Mesenchymal stem cell (in vitro differentiated cells and primary cell): ENCODE results near the gene TUNAR.

Experiments
- DNase-seq: peaks from one replicate; pipeline ENCODE4 v3.0.0-alpha.2; 2013
- H2AFZ ChIP-seq: one replicate; pipeline ENCODE4 v1.6.1; 2013; ENCODE audit warnings: low read depth, mild to moderate bottlenecking, control low read depth, inconsistent platforms, low read length, moderate library complexity
- H2AK5ac ChIP-seq: 2 replicates; pipeline ENCODE4 v1.6.1; 2013; ENCODE audit warnings: low read length, moderate library complexity, mild to moderate bottlenecking, inconsistent platforms; ENCODE audit not compliant: severe bottlenecking
- H2BK120ac ChIP-seq: one replicate; pipeline ENCODE4 v1.6.1; 2013; ENCODE audit warnings: low read depth, mild to moderate bottlenecking, inconsistent platforms, low read length, moderate library complexity
- H2BK12ac ChIP-seq, 2 experiments: one replicate each; pipeline ENCODE4 v1.6.1; 2013; ENCODE audit warnings: inconsistent platforms in 2 of 2, low read length in 2 of 2, mild to moderate bottlenecking in 2 of 2, moderate library complexity in 2 of 2, control low read depth in 1 of 2
- H2BK15ac ChIP-seq: one replicate; pipeline ENCODE4 v1.6.1; 2013; ENCODE audit warnings: mild to moderate bottlenecking, low read depth, inconsistent platforms; ENCODE audit not compliant: poor library complexity, severe bottlenecking
- H2BK5ac ChIP-seq: 2 replicates; pipeline ENCODE4 v1.6.1; 2013; ENCODE audit warnings: low read depth, mild to moderate bottlenecking, low read length, control low read depth, inconsistent platforms; ENCODE audit not compliant: poor library complexity, severe bottlenecking
- H3K14ac ChIP-seq, 2 experiments: one replicate each; pipeline ENCODE4 v1.6.1; 2013; ENCODE audit warnings: inconsistent platforms in 2 of 2, low read length in 2 of 2, control low read depth in 1 of 2, mild to moderate bottlenecking in 1 of 2, moderate library complexity in 1 of 2
- H3K18ac ChIP-seq, 2 experiments: one replicate each; pipeline ENCODE4 v1.6.1; 2013; ENCODE audit warnings: inconsistent platforms in 2 of 2, low read length in 2 of 2, control low read depth in 1 of 2, low read depth in 1 of 2, mild to moderate bottlenecking in 1 of 2
- H3K23ac ChIP-seq, 2 experiments: one replicate each; pipeline ENCODE4 v1.6.1; 2013; ENCODE audit warnings: inconsistent platforms in 2 of 2, low read length in 2 of 2, mild to moderate bottlenecking in 2 of 2, moderate library complexity in 2 of 2, control low read depth in 1 of 2
- H3K27ac ChIP-seq: 2 replicates; pipeline ENCODE4 v1.5.1; 2013; ENCODE audit warnings: mild to moderate bottlenecking, moderate library complexity, low read length, control low read depth, inconsistent platforms; ENCODE audit not compliant: poor library complexity, severe bottlenecking
- H3K27me3 ChIP-seq, 2 experiments: 2 replicates each; pipeline versions ENCODE4 v1.6.1 to v1.7.0; 2013; ENCODE audit warnings: low read length in 2 of 2, mild to moderate bottlenecking in 2 of 2, moderate library complexity in 2 of 2, control low read depth in 1 of 2, inconsistent platforms in 1 of 2; ENCODE audit not compliant: control insufficient read depth in 1 of 2, insufficient read depth in 1 of 2
- H3K36me3 ChIP-seq, 2 experiments: 2 replicates each; pipeline versions ENCODE4 v1.6.1 to v1.7.0; 2013; ENCODE audit warnings: low read length in 2 of 2, control low read depth in 1 of 2, inconsistent platforms in 1 of 2, low read depth in 1 of 2, mild to moderate bottlenecking in 1 of 2; ENCODE audit not compliant: insufficient read depth in 2 of 2, control insufficient read depth in 1 of 2
- H3K4ac ChIP-seq, 2 experiments: one replicate each; pipeline ENCODE4 v1.6.1; 2013; ENCODE audit warnings: inconsistent platforms in 2 of 2, low read length in 2 of 2, mild to moderate bottlenecking in 2 of 2, moderate library complexity in 2 of 2, control low read depth in 1 of 2, low read depth in 1 of 2
- H3K4me1 ChIP-seq: 2 replicates; pipeline ENCODE4 v1.6.1; 2013; ENCODE audit warnings: low read depth, low read length, control low read depth; ENCODE audit not compliant: control insufficient read depth, insufficient read depth
- H3K4me2 ChIP-seq: 2 replicates; pipeline ENCODE4 v1.6.1; 2013; ENCODE audit warnings: low read length, mild to moderate bottlenecking, inconsistent platforms; ENCODE audit not compliant: poor library complexity, severe bottlenecking
- H3K4me3 ChIP-seq, 2 experiments: 2 replicates each; pipeline versions ENCODE4 v1.5.1 to v1.7.0; 2013; ENCODE audit warnings: low read length in 2 of 2, mild to moderate bottlenecking in 2 of 2, control low read depth in 1 of 2, low read depth in 1 of 2; ENCODE audit not compliant: insufficient read depth in 1 of 2
- H3K79me1 ChIP-seq: replicated peaks from 2 replicates; pipeline ENCODE4 v1.6.1; 2013; ENCODE audit warnings: mild to moderate bottlenecking, control low read depth, low read length, inconsistent platforms; ENCODE audit not compliant: poor library complexity, severe bottlenecking
- H3K9ac ChIP-seq: 2 replicates; pipeline ENCODE4 v1.7.0; 2013; ENCODE audit warnings: mild to moderate bottlenecking, low read length, moderate library complexity
- H3K9me3 ChIP-seq: 2 replicates; pipeline ENCODE4 v1.7.0; 2013; ENCODE audit warnings: mild to moderate bottlenecking, low read length; ENCODE audit not compliant: control insufficient read depth
- H4K8ac ChIP-seq: one replicate; pipeline ENCODE4 v1.6.1; 2013; ENCODE audit warnings: inconsistent platforms, mild to moderate bottlenecking, low read length, moderate library complexity
- H4K91ac ChIP-seq: one replicate; pipeline ENCODE4 v1.6.1; 2013; ENCODE audit warnings: mild to moderate bottlenecking, low read length, inconsistent platforms
- WGBS: methylation state at CpG from one replicate; pipeline ENCODE4 v1.1.7; 2013; ENCODE audit warnings: mixed read lengths; 5-methylcytosine and 5-hydroxymethylcytosine counted together

TUNAR gene

GRCh38 chr14:95891742-95892141 lies 15.1 kb downstream of the TUNAR start:
- no peak overlapping the region for H3K4me3 ChIP-seq
- no peak overlapping the region for H2AK5ac ChIP-seq
- DNase-seq, result no peak
- no peak overlapping the region for H2BK5ac ChIP-seq
- H3K27me3 ChIP-seq, result peaks cover 5 to 40% of the 10 kb centered on the region in 2 experiments
- H3K9me3 ChIP-seq, result no peaks in the 10 kb centered on the region
- H4K91ac ChIP-seq, result no peak overlapping the region
- H3K36me3 ChIP-seq, result no peaks in the 10 kb centered on the region
- H3K4me1 ChIP-seq, result peaks cover 2% of the 10 kb centered on the region
- 45% methylated on average over 3 of the region's 3 CpGs for WGBS
- H3K27ac ChIP-seq, result no peak overlapping the region
- no peak overlapping the region for H3K4ac ChIP-seq
- no peak overlapping the region for H4K8ac ChIP-seq
- H3K18ac ChIP-seq, result no peak overlapping the region
- H2BK15ac ChIP-seq, result no peak overlapping the region
- H3K9ac ChIP-seq, result peak overlapping the region; percentile 40
- no peak overlapping the region for H3K23ac ChIP-seq
- H2BK120ac ChIP-seq, result no peak overlapping the region
- H3K14ac ChIP-seq, result no peak overlapping the region
- no peak overlapping the region for H3K4me2 ChIP-seq
- no peak overlapping the region for H2AFZ ChIP-seq
- H2BK12ac ChIP-seq, result no peak overlapping the region
- H3K79me1 ChIP-seq, result no peaks in the 10 kb centered on the region

DNA sequence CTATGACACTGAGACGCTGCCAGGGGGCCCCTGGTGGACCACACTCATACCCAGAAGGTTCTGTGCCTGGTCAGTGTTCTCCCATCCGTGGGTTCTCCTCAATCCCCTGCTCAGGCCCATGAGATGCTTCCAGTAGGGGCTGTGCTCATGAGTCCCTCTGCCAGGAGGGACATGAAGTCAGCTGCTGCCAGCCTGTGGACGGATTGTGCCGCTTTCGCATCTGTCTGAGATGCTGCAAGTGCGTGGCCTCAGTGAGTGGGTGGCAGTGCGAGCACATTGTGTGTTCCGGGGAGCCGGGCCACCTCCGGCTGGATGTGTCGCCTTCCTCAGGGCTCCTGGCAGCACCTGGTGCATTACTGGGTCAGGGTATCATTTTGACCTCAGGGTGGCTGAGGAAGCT lies 15.5 kb downstream of the TUNAR start:
- Histone ChIP-seq H3K18ac (no peak overlapping the region), H2BK15ac (no peak overlapping the region), H3K4me1 (peaks cover 2% of the 10 kb centered on the region), H3K9ac (peak overlapping the region; percentile 40), H4K8ac (no peak overlapping the region), H3K27me3 (peaks cover 5 to 40% of the 10 kb centered on the region in 2 experiments), H3K9me3 (no peaks in the 10 kb centered on the region), H3K79me1 (no peaks in the 10 kb centered on the region), H2BK120ac (no peak overlapping the region), H4K91ac (no peak overlapping the region), H3K27ac (no peak overlapping the region), H3K4ac (no peak overlapping the region), H3K23ac (no peak overlapping the region), H2AK5ac (no peak overlapping the region), H3K36me3 (no peaks in the 10 kb centered on the region), H2BK12ac (no peak overlapping the region), H3K14ac (no peak overlapping the region), H3K4me3 (no peak overlapping the region), H2BK5ac (no peak overlapping the region), H3K4me2 (no peak overlapping the region), H2AFZ (no peak overlapping the region)
- DNase-seq, result no peak
- 83% methylated on average over 11 of the region's 11 CpGs for WGBS

- no peak for DNase-seq
- Histone ChIP-seq H4K8ac (no peak overlapping the region), H3K4me2 (no peak overlapping the region), H3K27me3 (peaks cover 5 to 57% of the 10 kb centered on the region in 2 experiments), H3K27ac (no peak overlapping the region), H3K79me1 (no peaks in the 10 kb centered on the region), H2BK12ac (no peak overlapping the region), H2BK120ac (no peak overlapping the region), H3K14ac (no peak overlapping the region), H2AFZ (no peak overlapping the region), H3K4me1 (peaks cover 2% of the 10 kb centered on the region), H2AK5ac (no peak overlapping the region), H3K9ac (no peak overlapping the region), H3K18ac (no peak overlapping the region), H4K91ac (no peak overlapping the region), H2BK15ac (no peak overlapping the region), H3K23ac (no peak overlapping the region), H3K4ac (no peak overlapping the region), H3K36me3 (no peaks in the 10 kb centered on the region), H3K4me3 (no peak overlapping the region), H2BK5ac (no peak overlapping the region), H3K9me3 (no peaks in the 10 kb centered on the region)
- WGBS, result 47% methylated on average over 9 of the region's 10 CpGs
These were observed 19.1 kb downstream of the TUNAR start for GRCh38 chr14:95895720-95896119.

- no peaks in the 10 kb centered on the region for H3K9me3 ChIP-seq
- no peak overlapping the region for H2BK12ac ChIP-seq
- no peak overlapping the region for H3K9ac ChIP-seq
- no peak overlapping the region for H3K4ac ChIP-seq
- peaks cover 5 to 57% of the 10 kb centered on the region in 2 experiments for H3K27me3 ChIP-seq
- H2AK5ac ChIP-seq, result no peak overlapping the region
- H3K4me3 ChIP-seq, result no peak overlapping the region
- H3K4me2 ChIP-seq, result no peak overlapping the region
- no peak overlapping the region for H3K18ac ChIP-seq
- no peak overlapping the region for H2BK15ac ChIP-seq
- no peak overlapping the region for H3K14ac ChIP-seq
- 62% methylated on average over 7 of the region's 7 CpGs for WGBS
- H2BK120ac ChIP-seq, result no peak overlapping the region
- no peaks in the 10 kb centered on the region for H3K79me1 ChIP-seq
- peaks cover 2% of the 10 kb centered on the region for H3K4me1 ChIP-seq
- no peak for DNase-seq
- no peak overlapping the region for H2BK5ac ChIP-seq
- no peak overlapping the region for H4K91ac ChIP-seq
- H4K8ac ChIP-seq, result no peak overlapping the region
- H3K23ac ChIP-seq, result no peak overlapping the region
- H3K36me3 ChIP-seq, result no peaks in the 10 kb centered on the region
- no peak overlapping the region for H3K27ac ChIP-seq
- H2AFZ ChIP-seq, result no peak overlapping the region
These were observed 20.0 kb downstream of the TUNAR start for GRCh38 chr14:95896498-95897135.
